Neural cell (in vitro differentiated cells): Measurements from ENCODE around the gene AKR1B15. TPM values are rescaled to one million over a fixed set of nuclear protein-coding genes. Genes with fewer than 3 reads are reported as not detected.

Source experiments
- H2AFZ ChIP-seq: fragments of 200-600, 300-800 bp; sonication (generic), shearing (Covaris generic); 2 replicates; pipeline ENCODE4 v1.6.0; 2014; ENCODE audit warnings: low read depth, mild to moderate bottlenecking, antibody characterized with exemption, low read length, moderate library complexity
- H3F3A ChIP-seq: fragments of 200-600 bp; shearing (Covaris generic); 2 replicates; pipeline ENCODE4 v1.6.1; 2016; ENCODE audit warnings: mild to moderate bottlenecking, moderate library complexity, mixed read lengths, antibody characterized with exemption, low read length; ENCODE audit not compliant: insufficient read depth, poor library complexity, severe bottlenecking
- H3K27ac ChIP-seq: fragments of 200-600, 300-800 bp; sonication (generic), shearing (Covaris generic); 2 replicates; pipeline ENCODE4 v1.5.1; 2014; ENCODE audit warnings: mild to moderate bottlenecking, low read length, moderate library complexity
- H3K27me3 ChIP-seq: fragments of 300-800, 200-600 bp; sonication (generic), shearing (Covaris generic); 2 replicates; pipeline ENCODE4 v1.6.0; 2014; ENCODE audit warnings: mild to moderate bottlenecking, low read depth, low read length, moderate library complexity; ENCODE audit not compliant: insufficient read depth
- H3K36me3 ChIP-seq: fragments of 300-800, 200-600 bp; sonication (generic), shearing (Covaris generic); 2 replicates; pipeline ENCODE4 v1.5.1; 2014; ENCODE audit warnings: mild to moderate bottlenecking, antibody characterized with exemption, low read length, moderate library complexity; ENCODE audit not compliant: insufficient read depth
- H3K4me2 ChIP-seq: fragments of 300-800, 200-600 bp; sonication (generic), shearing (Covaris generic); 2 replicates; pipeline ENCODE4 v1.6.0; 2014; ENCODE audit warnings: mild to moderate bottlenecking, low read length
- H3K4me3 ChIP-seq: fragments of 300-800, 200-600 bp; sonication (generic), shearing (Covaris generic); 2 replicates; pipeline ENCODE4 v1.5.1; 2014; ENCODE audit warnings: mild to moderate bottlenecking, low read length, moderate library complexity
- H3K79me2 ChIP-seq: fragments of 200-600 bp; shearing (Covaris generic); replicated peaks from 2 replicates; pipeline ENCODE4 v1.6.0; 2014; ENCODE audit warnings: mild to moderate bottlenecking, low read length, moderate library complexity; ENCODE audit not compliant: insufficient read depth
- H3K9ac ChIP-seq: fragments of 300-800, 200-600 bp; sonication (generic), shearing (Covaris generic); 2 replicates; pipeline ENCODE4 v1.6.1; 2016; ENCODE audit warnings: mild to moderate bottlenecking, low read length, mixed read lengths
- H3K9me2 ChIP-seq: fragments of 200-600 bp; shearing (Covaris generic); 2 replicates; pipeline ENCODE4 v1.6.1; 2016; ENCODE audit warnings: mild to moderate bottlenecking, low read length, mixed read lengths; ENCODE audit not compliant: insufficient read depth
- H3K9me3 ChIP-seq: fragments of 200-600, 300-800 bp; sonication (generic), shearing (Covaris generic); 2 replicates; pipeline ENCODE4 v1.6.1; 2016; ENCODE audit warnings: mild to moderate bottlenecking, mixed run types, low read length, moderate library complexity, mixed read lengths
- H4K20me1 ChIP-seq: fragments of 200-600 bp; shearing (Covaris generic); 2 replicates; pipeline ENCODE4 v1.6.1; 2016; ENCODE audit warnings: mild to moderate bottlenecking, mixed run types; ENCODE audit not compliant: insufficient read depth
- EP300 ChIP-seq: fragments of 450-650 bp; conservative IDR thresholded peaks from 2 replicates; pipeline ENCODE4 v1.6.1; 2014; ENCODE audit warnings: antibody characterized with exemption, mild to moderate bottlenecking, moderate library complexity; ENCODE audit not compliant: poor library complexity, severe bottlenecking
- EZH2 ChIP-seq: fragments of 200-600, 300-800 bp; shearing (Covaris generic), sonication (generic); IDR thresholded peaks from 2 replicates; pipeline ENCODE4 v1.6.1; 2014; ENCODE audit warnings: antibody characterized with exemption, low read length, borderline replicate concordance, mild to moderate bottlenecking; ENCODE audit not compliant: insufficient read depth, poor library complexity, severe bottlenecking
- MXI1 ChIP-seq: fragments of 450-650 bp; conservative IDR thresholded peaks from 2 replicates; pipeline ENCODE4 v1.6.1; 2014; ENCODE audit warnings: antibody characterized with exemption, mild to moderate bottlenecking; ENCODE audit not compliant: poor library complexity, severe bottlenecking
- POLR2AphosphoS5 ChIP-seq: IDR thresholded peaks from 2 replicates; pipeline ENCODE4 v1.6.1; 2012
- RAD21 ChIP-seq: fragments of 450-650 bp; conservative IDR thresholded peaks from 2 replicates; pipeline ENCODE4 v1.6.1; 2014; ENCODE audit warnings: antibody characterized with exemption, mild to moderate bottlenecking, moderate library complexity
- SMC3 ChIP-seq: fragments of 450-650 bp; conservative IDR thresholded peaks from 2 replicates; pipeline ENCODE4 v1.6.1; 2014; ENCODE audit warnings: antibody characterized with exemption, mild to moderate bottlenecking, moderate library complexity; ENCODE audit not compliant: poor library complexity
- TAF1 ChIP-seq: IDR thresholded peaks from 2 replicates; pipeline ENCODE4 v1.6.1; 2012; ENCODE audit warnings: low read depth
- polyA minus RNA-seq: library from RNA; depleted of rRNA, polyadenylated mRNA; stranded (reverse); fragments of >200 nt; gene quantifications from 2 replicates; pipeline ENCODE4 v1.2.3, GENCODE V29; 2014
- polyA plus RNA-seq: library from polyadenylated mRNA; depleted of rRNA; stranded (reverse); fragments of >200 nt; gene quantifications from 2 replicates; pipeline ENCODE4 v1.2.3, GENCODE V29; 2014
- TF ChIP-seq, protein P1 (sequence below): fragments of 450-650 bp; IDR thresholded peaks from 2 replicates; pipeline ENCODE4 v1.5.1; 2014; ENCODE audit warnings: antibody characterized with exemption, mild to moderate bottlenecking, moderate library complexity; ENCODE audit not compliant: poor library complexity, severe bottlenecking
- TF ChIP-seq, protein P2 (sequence below): IDR thresholded peaks from 2 replicates; pipeline ENCODE4 v1.6.1; 2012; ENCODE audit warnings: borderline replicate concordance

AKR1B15 gene
- polyA plus RNA-seq (not detected in 2 replicates), polyA minus RNA-seq (not detected in 2 replicates)

DNA sequence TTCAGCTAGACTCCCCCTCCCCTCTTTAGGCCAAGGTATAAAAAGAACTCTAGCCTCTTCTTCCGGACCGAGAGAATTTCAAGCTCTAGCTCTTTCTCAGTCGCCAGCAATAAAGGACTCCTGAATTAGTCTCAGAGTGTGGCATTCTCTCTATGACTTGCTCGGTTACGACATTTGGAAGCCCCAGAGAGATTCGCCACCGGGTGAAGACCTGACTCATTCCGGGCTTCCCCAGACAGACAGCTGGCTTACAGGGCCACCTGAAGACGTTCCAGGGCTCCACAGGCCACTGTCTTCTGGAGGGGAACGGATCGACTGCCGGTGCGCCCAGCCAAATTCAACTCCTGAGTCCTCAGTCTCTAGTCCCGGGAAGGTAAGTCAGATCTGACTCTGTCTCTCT is at the start of gene AKR1B15:
Gene AKR1B15, plus strand, starts transcription at position 234 of the 400 bp plus-strand sequence. CDS start 15,510 bp downstream, outside the sequence.
- Histone ChIP-seq H2AFZ (no peak within 1 kb of the TSS), H3K79me2 (no peaks in the 10 kb centered on the region), H3K4me3 (no peak within 1 kb of the TSS), H3K9me3 (no peaks in the 10 kb centered on the region), H3F3A (no peaks in the 10 kb centered on the region), H3K9ac (no peak within 1 kb of the TSS), H4K20me1 (no peaks in the 10 kb centered on the region), H3K9me2 (no peaks in the 10 kb centered on the region), H3K27ac (no peak within 1 kb of the TSS), H3K36me3 (no peaks in the 10 kb centered on the region), H3K4me2 (no peak within 1 kb of the TSS), H3K27me3 (no peaks in the 10 kb centered on the region)
- TF ChIP-seq EZH2 (no peak), RAD21 (no peak), EP300 (no peak), TAF1 (no peak), SMC3 (no peak), POLR2AphosphoS5 (no peak), MXI1 (no peak)
- TF ChIP-seq, protein P1, sequence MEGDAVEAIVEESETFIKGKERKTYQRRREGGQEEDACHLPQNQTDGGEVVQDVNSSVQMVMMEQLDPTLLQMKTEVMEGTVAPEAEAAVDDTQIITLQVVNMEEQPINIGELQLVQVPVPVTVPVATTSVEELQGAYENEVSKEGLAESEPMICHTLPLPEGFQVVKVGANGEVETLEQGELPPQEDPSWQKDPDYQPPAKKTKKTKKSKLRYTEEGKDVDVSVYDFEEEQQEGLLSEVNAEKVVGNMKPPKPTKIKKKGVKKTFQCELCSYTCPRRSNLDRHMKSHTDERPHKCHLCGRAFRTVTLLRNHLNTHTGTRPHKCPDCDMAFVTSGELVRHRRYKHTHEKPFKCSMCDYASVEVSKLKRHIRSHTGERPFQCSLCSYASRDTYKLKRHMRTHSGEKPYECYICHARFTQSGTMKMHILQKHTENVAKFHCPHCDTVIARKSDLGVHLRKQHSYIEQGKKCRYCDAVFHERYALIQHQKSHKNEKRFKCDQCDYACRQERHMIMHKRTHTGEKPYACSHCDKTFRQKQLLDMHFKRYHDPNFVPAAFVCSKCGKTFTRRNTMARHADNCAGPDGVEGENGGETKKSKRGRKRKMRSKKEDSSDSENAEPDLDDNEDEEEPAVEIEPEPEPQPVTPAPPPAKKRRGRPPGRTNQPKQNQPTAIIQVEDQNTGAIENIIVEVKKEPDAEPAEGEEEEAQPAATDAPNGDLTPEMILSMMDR, result no peak
- TF ChIP-seq, protein P2, sequence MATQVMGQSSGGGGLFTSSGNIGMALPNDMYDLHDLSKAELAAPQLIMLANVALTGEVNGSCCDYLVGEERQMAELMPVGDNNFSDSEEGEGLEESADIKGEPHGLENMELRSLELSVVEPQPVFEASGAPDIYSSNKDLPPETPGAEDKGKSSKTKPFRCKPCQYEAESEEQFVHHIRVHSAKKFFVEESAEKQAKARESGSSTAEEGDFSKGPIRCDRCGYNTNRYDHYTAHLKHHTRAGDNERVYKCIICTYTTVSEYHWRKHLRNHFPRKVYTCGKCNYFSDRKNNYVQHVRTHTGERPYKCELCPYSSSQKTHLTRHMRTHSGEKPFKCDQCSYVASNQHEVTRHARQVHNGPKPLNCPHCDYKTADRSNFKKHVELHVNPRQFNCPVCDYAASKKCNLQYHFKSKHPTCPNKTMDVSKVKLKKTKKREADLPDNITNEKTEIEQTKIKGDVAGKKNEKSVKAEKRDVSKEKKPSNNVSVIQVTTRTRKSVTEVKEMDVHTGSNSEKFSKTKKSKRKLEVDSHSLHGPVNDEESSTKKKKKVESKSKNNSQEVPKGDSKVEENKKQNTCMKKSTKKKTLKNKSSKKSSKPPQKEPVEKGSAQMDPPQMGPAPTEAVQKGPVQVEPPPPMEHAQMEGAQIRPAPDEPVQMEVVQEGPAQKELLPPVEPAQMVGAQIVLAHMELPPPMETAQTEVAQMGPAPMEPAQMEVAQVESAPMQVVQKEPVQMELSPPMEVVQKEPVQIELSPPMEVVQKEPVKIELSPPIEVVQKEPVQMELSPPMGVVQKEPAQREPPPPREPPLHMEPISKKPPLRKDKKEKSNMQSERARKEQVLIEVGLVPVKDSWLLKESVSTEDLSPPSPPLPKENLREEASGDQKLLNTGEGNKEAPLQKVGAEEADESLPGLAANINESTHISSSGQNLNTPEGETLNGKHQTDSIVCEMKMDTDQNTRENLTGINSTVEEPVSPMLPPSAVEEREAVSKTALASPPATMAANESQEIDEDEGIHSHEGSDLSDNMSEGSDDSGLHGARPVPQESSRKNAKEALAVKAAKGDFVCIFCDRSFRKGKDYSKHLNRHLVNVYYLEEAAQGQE, result no peak

DNA sequence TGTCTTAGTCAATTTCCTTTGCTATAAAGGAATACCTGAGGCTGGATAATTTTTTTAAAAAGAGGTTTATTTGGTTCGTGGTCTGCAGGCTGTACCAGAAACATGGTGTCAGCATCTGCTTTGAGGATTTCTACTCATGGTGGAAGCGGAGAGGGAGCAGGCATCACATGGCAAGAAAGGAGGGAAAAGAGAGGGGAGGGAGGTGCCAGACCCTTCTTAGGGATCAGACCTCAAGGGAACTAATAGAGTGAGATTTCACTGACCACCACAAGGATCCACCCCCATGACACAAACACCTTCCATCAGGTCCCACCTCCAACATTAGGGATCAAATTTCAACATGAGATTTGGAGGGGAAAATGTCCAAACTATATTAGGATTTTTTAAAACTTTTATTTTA is 48.5 kb upstream of the AKR1B15 start:
- H3K79me2 ChIP-seq, result no peaks in the 10 kb centered on the region
- H3K27me3 ChIP-seq, result no peaks in the 10 kb centered on the region
- TF ChIP-seq SMC3, result no peak
- TF ChIP-seq TAF1, result no peak
- TF ChIP-seq, protein P2, result no peak
- TF ChIP-seq EP300, result no peak
- no peak for TF ChIP-seq MXI1
- TF ChIP-seq, protein P1, result no peak
- no peak for TF ChIP-seq EZH2
- TF ChIP-seq RAD21, result no peak
- TF ChIP-seq POLR2AphosphoS5, result no peak
- no peak overlapping the region for H2AFZ ChIP-seq
- no peak overlapping the region for H3K4me3 ChIP-seq
- no peak overlapping the region for H3K4me2 ChIP-seq
- H3K27ac ChIP-seq, result no peak overlapping the region
- no peaks in the 10 kb centered on the region for H3K9me3 ChIP-seq
- H3K36me3 ChIP-seq, result no peaks in the 10 kb centered on the region
- H3K9ac ChIP-seq, result no peak overlapping the region
- no peaks in the 10 kb centered on the region for H3K9me2 ChIP-seq
- no peaks in the 10 kb centered on the region for H3F3A ChIP-seq
- no peaks in the 10 kb centered on the region for H4K20me1 ChIP-seq
